Natural killer cell (primary cell): ENCODE measurements around the gene LRIT2. TPM values are rescaled to one million over a fixed set of nuclear protein-coding genes. Genes with fewer than 3 reads are reported as not detected.

Experiments
- ATAC-seq, 3 donors: fragments of 150-1000 bp in 2 of 3; fragments of 200-7000 bp in 1 of 3; cut with Tn5 transposase; 1 replicate in 1 of 3; 2 replicates in 2 of 3; pipeline ENCODE4 v1.10.0; 2021; ENCODE audit warnings: mild to moderate bottlenecking in 2 of 3, moderate library complexity in 2 of 3
- DNase-seq, 2 donors: peaks; one replicate each; pipeline versions ENCODE4 v3.0.0 to v3.0.0-alpha.2; 2013 to 2021; ENCODE audit warnings: mixed read lengths in 1 of 2
- H3K27ac ChIP-seq: one replicate; pipeline ENCODE4 v1.5.1; 2013; ENCODE audit warnings: mild to moderate bottlenecking, low read length
- H3K27me3 ChIP-seq: one replicate; pipeline ENCODE4 v1.6.1; 2013; ENCODE audit warnings: low read length; ENCODE audit not compliant: control insufficient read depth, insufficient read depth
- H3K36me3 ChIP-seq: one replicate; pipeline ENCODE4 v1.6.1; 2013; ENCODE audit warnings: low read length; ENCODE audit not compliant: control insufficient read depth, insufficient read depth
- H3K4me1 ChIP-seq: one replicate; pipeline ENCODE4 v1.6.1; 2013; ENCODE audit warnings: low read length; ENCODE audit not compliant: control insufficient read depth, insufficient read depth
- H3K4me3 ChIP-seq: one replicate; pipeline ENCODE4 v1.5.1; 2013; ENCODE audit warnings: low read length
- H3K9me3 ChIP-seq: one replicate; pipeline ENCODE4 v1.6.1; 2013; ENCODE audit warnings: low read length; ENCODE audit not compliant: control insufficient read depth, insufficient read depth
- H3K27ac Mint-ChIP-seq, 2 donors: one replicate each; pipeline ENCODE4 v1.8.0; 2022; ENCODE audit warnings: mild to moderate bottlenecking in 2 of 2, mixed read lengths in 2 of 2, moderate library complexity in 1 of 2
- H3K27me3 Mint-ChIP-seq, 2 donors: one replicate each; pipeline ENCODE4 v1.8.0; 2022; ENCODE audit warnings: low read depth in 2 of 2, mixed read lengths in 2 of 2
- H3K36me3 Mint-ChIP-seq: one replicate; pipeline ENCODE4 v1.8.0; 2022; ENCODE audit warnings: mixed read lengths
- H3K4me1 Mint-ChIP-seq, 2 donors: one replicate each; pipeline ENCODE4 v1.8.0; 2022; ENCODE audit warnings: mixed read lengths in 2 of 2
- H3K4me3 Mint-ChIP-seq: one replicate; pipeline ENCODE4 v1.8.0; 2022; ENCODE audit warnings: mild to moderate bottlenecking, moderate library complexity, mixed read lengths
- H3K9me3 Mint-ChIP-seq, 2 donors: one replicate each; pipeline ENCODE4 v1.8.0; 2022; ENCODE audit warnings: mixed read lengths in 2 of 2
- CTCF ChIP-seq: fragments of 200-600 bp; IDR thresholded peaks from one replicate; pipeline ENCODE4 v1.8.0; 2022; ENCODE audit warnings: antibody characterized with exemption
- WGBS: methylation state at CpG from one replicate; pipeline ENCODE4 v1.1.7; 2013; ENCODE audit warnings: missing lambda C conversion rate; ENCODE audit not compliant: insufficient coverage; 5-methylcytosine and 5-hydroxymethylcytosine counted together
- intact Hi-C: fragments of 100-400 bp; cut with micrococcal nuclease; formaldehyde crosslinking; loops from one replicate; pipeline ENCODE4 v1.14.2; 2022
- total RNA-seq, 4 donors: library from RNA; stranded (reverse); fragments of 120-200 nt in 1 of 4; gene quantifications; one replicate each; pipeline versions ENCODE4 v1.2.3 to v1.2.4, GENCODE V29; 2013 to 2022

Gene LRIT2
- total RNA-seq, 3 donors from 2014 or later (not counting 1 experiment from before 2014, with no cell fraction given): not detected

GRCh38 chr10:84232376-84232775 lies 7.0 kb upstream of the LRIT2 start:
- H3K9me3 ChIP-seq: no peaks in the 10 kb centered on the region
- Mint-ChIP-seq H3K9me3 (no peaks in the 10 kb centered on the region), H3K27me3 (peaks cover 21 to 46% of the 10 kb centered on the region in 2 donors), H3K4me1 (no peaks in the 10 kb centered on the region), H3K27ac (no peak overlapping the region), H3K36me3 (no peaks in the 10 kb centered on the region), H3K4me3 (no peak overlapping the region)
- no peak for TF ChIP-seq CTCF
- DNase-seq: no peak
- no peak for ATAC-seq
- no peak overlapping the region for H3K4me3 ChIP-seq
- WGBS: 81% methylated on average over 10 of the region's 10 CpGs
- no peak overlapping the region for H3K27ac ChIP-seq
- no peaks in the 10 kb centered on the region for H3K36me3 ChIP-seq
- no peaks in the 10 kb centered on the region for H3K4me1 ChIP-seq
- intact Hi-C loops: no loop called here
- no peaks in the 10 kb centered on the region for H3K27me3 ChIP-seq

DNA sequence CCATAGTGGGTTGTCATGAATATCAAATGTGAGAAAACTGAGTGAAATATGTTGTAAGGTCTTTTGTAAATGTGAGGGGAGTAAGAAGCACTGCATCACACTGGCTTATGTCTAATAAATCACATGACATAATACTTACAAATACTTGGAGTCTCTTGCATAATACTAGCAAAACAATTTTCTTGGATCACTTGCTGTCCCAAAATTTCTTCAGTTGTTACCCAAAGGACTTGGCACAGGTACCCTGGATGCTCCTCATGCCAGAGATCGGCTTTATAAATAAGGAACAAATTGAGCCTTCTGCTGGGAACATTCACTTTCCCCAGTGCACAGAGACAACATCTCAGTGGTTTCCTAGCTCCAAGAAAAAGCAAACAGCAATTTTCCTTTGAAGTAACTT lies 5.0 kb upstream of the LRIT2 start:
- DNase-seq (no peak), ATAC-seq (no peak)
- Histone ChIP-seq H3K36me3 (no peaks in the 10 kb centered on the region), H3K9me3 (no peaks in the 10 kb centered on the region), H3K27ac (no peak overlapping the region), H3K27me3 (no peaks in the 10 kb centered on the region), H3K4me1 (no peaks in the 10 kb centered on the region), H3K4me3 (no peak overlapping the region)
- Mint-ChIP-seq H3K9me3 (no peaks in the 10 kb centered on the region), H3K27me3 (peaks cover 12 to 54% of the 10 kb centered on the region in 2 donors), H3K36me3 (no peaks in the 10 kb centered on the region), H3K4me1 (no peaks in the 10 kb centered on the region), H3K27ac (no peak overlapping the region), H3K4me3 (no peak overlapping the region)
- TF ChIP-seq CTCF: no peak
- intact Hi-C loops: no loop called here
- WGBS: 94% methylated on average over 1 of the region's 1 CpG

- Histone ChIP-seq H3K36me3 (no peaks in the 10 kb centered on the region), H3K9me3 (no peaks in the 10 kb centered on the region), H3K4me1 (no peaks in the 10 kb centered on the region), H3K27ac (no peak overlapping the region), H3K27me3 (no peaks in the 10 kb centered on the region), H3K4me3 (no peak overlapping the region)
- Mint-ChIP-seq H3K9me3 (no peaks in the 10 kb centered on the region), H3K36me3 (no peaks in the 10 kb centered on the region), H3K27me3 (peaks cover 12 to 57% of the 10 kb centered on the region in 2 donors), H3K4me1 (no peaks in the 10 kb centered on the region), H3K4me3 (no peak overlapping the region), H3K27ac (no peak overlapping the region)
- TF ChIP-seq CTCF: no peak
- 78% methylated on average over 4 of the region's 4 CpGs for WGBS
- intact Hi-C loops: no loop called here
- DNase-seq: no peak
- no peak for ATAC-seq
Observed at GRCh38 chr10:84227810-84228209, 2.5 kb upstream of the LRIT2 start.

GRCh38 chr10:84226616-84227015 lies 1.3 kb upstream of the LRIT2 start:
- Histone ChIP-seq H3K36me3 (no peaks in the 10 kb centered on the region), H3K4me3 (no peak overlapping the region), H3K27me3 (no peaks in the 10 kb centered on the region), H3K27ac (no peak overlapping the region), H3K4me1 (no peaks in the 10 kb centered on the region), H3K9me3 (no peaks in the 10 kb centered on the region)
- H3K36me3 Mint-ChIP-seq: no peaks in the 10 kb centered on the region
- H3K4me3 Mint-ChIP-seq: no peak overlapping the region
- H3K27me3 Mint-ChIP-seq: peaks cover 12 to 57% of the 10 kb centered on the region in 2 donors
- H3K27ac Mint-ChIP-seq: no peak overlapping the region
- DNase-seq (no peak), ATAC-seq (no peak)
- no peaks in the 10 kb centered on the region for H3K4me1 Mint-ChIP-seq
- WGBS: 74% methylated on average over 3 of the region's 3 CpGs
- intact Hi-C loops: no loop called here
- TF ChIP-seq CTCF: no peak
- H3K9me3 Mint-ChIP-seq: no peaks in the 10 kb centered on the region
